Gastrocnemius medialis (tissue), 4 donors: Measurements from ENCODE around the gene PGP. TPM values are rescaled to one million over a fixed set of nuclear protein-coding genes. Genes with fewer than 3 reads are reported as not detected.
"Not testable (repeated sequence)": the region's sequence is repeated elsewhere in the genome, so short reads cannot be mapped to it uniquely, and the experiment has no call there.

Experiments
- ATAC-seq, 2 donors: fragments of 150-250 bp; one replicate each; pipeline ENCODE4 v1.9.1; 2016
- DNase-seq, 2 donors: peaks; one replicate each; pipeline ENCODE4 v3.0.0-alpha.2; 2019
- H3K27ac ChIP-seq, 4 donors: fragments of 200-600 bp; sonication (generic); 1 replicate in 1 of 4; 2 replicates in 3 of 4; pipeline ENCODE4 v1.5.1; 2016 to 2018; ENCODE audit warnings: mild to moderate bottlenecking in 2 of 4, moderate library complexity in 1 of 4
- H3K27me3 ChIP-seq, 3 donors: fragments of 200-600 bp; sonication (generic) in 2 of 3; 1 replicate in 1 of 3; 2 replicates in 2 of 3; pipeline versions ENCODE4 v1.5.1 to v1.6.0; 2016 to 2019; ENCODE audit warnings: mild to moderate bottlenecking in 1 of 3, moderate library complexity in 1 of 3
- H3K36me3 ChIP-seq, 2 donors: fragments of 200-600 bp; sonication (generic) in 1 of 2; one replicate each; pipeline ENCODE4 v1.5.1; 2017 to 2018
- H3K4me1 ChIP-seq, 2 donors: fragments of 200-600 bp; sonication (generic) in 1 of 2; one replicate each; pipeline ENCODE4 v1.5.1; 2016 to 2017; ENCODE audit warnings: mild to moderate bottlenecking in 2 of 2
- H3K4me3 ChIP-seq, 4 donors: fragments of 200-600 bp; sonication (generic) in 3 of 4; 1 replicate in 1 of 4; 2 replicates in 3 of 4; pipeline ENCODE4 v1.5.1; 2016 to 2019; ENCODE audit warnings: mild to moderate bottlenecking in 2 of 4
- H3K9me3 ChIP-seq, 3 donors: fragments of 200-600 bp; sonication (generic) in 2 of 3; 1 replicate in 1 of 3; 2 replicates in 2 of 3; pipeline ENCODE4 v1.5.1; 2016 to 2019
- CTCF ChIP-seq, 5 experiments: fragments of 450-650 bp in 3 of 5; fragments of 200-600 bp in 2 of 5; sonication (generic) in 2 of 5; IDR thresholded peaks in 4 of 5; conservative IDR thresholded peaks in 1 of 5; 1 replicate in 4 of 5; 2 replicates in 1 of 5; pipeline ENCODE4 v1.5.1; 2016 to 2019; ENCODE audit warnings: antibody characterized with exemption in 5 of 5, mild to moderate bottlenecking in 3 of 5, moderate library complexity in 3 of 5
- POLR2A ChIP-seq, 2 donors: fragments of 450-650 bp; IDR thresholded peaks; one replicate each; pipeline ENCODE4 v1.6.1; 2017; ENCODE audit warnings: antibody characterized with exemption in 2 of 2, mild to moderate bottlenecking in 2 of 2, moderate library complexity in 2 of 2
- in situ Hi-C, 4 donors: fragments of 200-750 bp; cut with MboI; loops; one replicate each; pipeline versions ENCODE4 v1.15.0 to v1.8.0; 2017; ENCODE audit warnings: low sequenced_read_pairs in 4 of 4
- intact Hi-C: fragments of 100-400 bp; cut with DNase I; formaldehyde crosslinking; loops from one replicate; pipeline ENCODE4 v1.15.1; 2023; ENCODE audit warnings: low total_unique reads
- total RNA-seq, 4 donors: library from RNA; depleted of rRNA; stranded (reverse); fragments of >200 nt; gene quantifications; one replicate each; pipeline versions ENCODE4 v1.1.0 to v1.2.3, GENCODE V29; 2016

The PGP gene
- total RNA-seq, 4 donors from 2014 or later, result 19.6 to 43.1 (median 25.6) TPM

GRCh38 chr16:2243031-2243528 is 28.4 kb upstream of the PGP start:
- peaks cover 0 to 62% of the 10 kb centered on the region in 2 donors for H3K36me3 ChIP-seq
- in situ Hi-C loops, result no loop called here
- no peaks in the 10 kb centered on the region for H3K27me3 ChIP-seq
- intact Hi-C loops, result no loop called here
- DNase-seq (no peak), ATAC-seq (no peak)
- H3K4me3 ChIP-seq, result no peak overlapping the region
- TF ChIP-seq CTCF (IDR thresholded peaks at IDR 0.05 in 4 of 5, conservative IDR thresholded peaks at IDR 0.05 in 1 of 5) (no peak), POLR2A (IDR thresholded peaks at IDR 0.05) (no peak)
- no peaks in the 10 kb centered on the region for H3K9me3 ChIP-seq
- H3K27ac ChIP-seq, result no peak overlapping the region
- no peaks in the 10 kb centered on the region for H3K4me1 ChIP-seq

- in situ Hi-C loops (no loop called here), intact Hi-C loops (no loop called here)
- DNase-seq, result no peak
- Histone ChIP-seq H3K4me1 (no peaks in the 10 kb centered on the region), H3K27ac (no peak overlapping the region), H3K36me3 (peaks cover 0 to 62% of the 10 kb centered on the region in 2 donors), H3K4me3 (no peak overlapping the region), H3K9me3 (no peaks in the 10 kb centered on the region), H3K27me3 (peaks cover 0 to 3% (median 0%) of the 10 kb centered on the region in 3 donors)
- TF ChIP-seq POLR2A (IDR thresholded peaks at IDR 0.05) (no peak), CTCF (IDR thresholded peaks at IDR 0.05 in 4 of 5, conservative IDR thresholded peaks at IDR 0.05 in 1 of 5) (no peak)
- ATAC-seq, result no peak
These were observed 28.0 kb upstream of the PGP start for GRCh38 chr16:2242598-2242997.

DNA sequence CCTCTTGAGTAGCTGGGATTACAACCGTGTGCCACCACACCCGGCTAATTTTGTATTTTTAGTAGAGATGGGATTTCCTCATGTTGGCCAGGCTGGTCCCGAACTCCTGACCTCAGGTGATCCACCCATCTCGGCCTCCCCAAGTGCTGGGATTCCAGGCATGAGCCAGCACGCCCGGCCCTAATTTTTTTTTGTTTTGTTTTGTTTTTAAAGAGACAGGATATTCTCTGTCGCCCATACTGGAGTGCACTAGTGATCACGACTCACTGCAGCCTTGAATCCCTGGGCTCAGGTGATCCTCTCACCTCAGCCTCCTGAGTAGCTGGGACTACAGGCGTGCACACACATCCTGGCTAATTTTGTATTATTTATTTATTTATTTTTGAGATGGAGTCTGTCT is 25.7 kb upstream of the PGP start:
- Histone ChIP-seq H3K27me3 (peaks cover 10 to 18% (median 17%) of the 10 kb centered on the region in 3 donors), H3K4me1 (peaks cover 13% of the 10 kb centered on the region in 2 donors), H3K36me3 (peaks cover 0 to 54% of the 10 kb centered on the region in 2 donors)
- H3K4me3 ChIP-seq, ATAC-seq, H3K27ac ChIP-seq, in situ Hi-C loops, DNase-seq, H3K9me3 ChIP-seq, intact Hi-C loops: not testable (repeated sequence)

- no peak for DNase-seq
- Histone ChIP-seq H3K4me1 (peaks cover 13% of the 10 kb centered on the region in 2 donors), H3K27ac (no peak overlapping the region), H3K9me3 (no peaks in the 10 kb centered on the region), H3K4me3 (no peak overlapping the region), H3K27me3 (peaks cover 10 to 18% (median 17%) of the 10 kb centered on the region in 3 donors), H3K36me3 (peaks cover 0 to 54% of the 10 kb centered on the region in 2 donors)
- TF ChIP-seq CTCF (IDR thresholded peaks at IDR 0.05 in 4 of 5, conservative IDR thresholded peaks at IDR 0.05 in 1 of 5) (no peak), POLR2A (IDR thresholded peaks at IDR 0.05) (no peak)
- intact Hi-C loops (no loop called here), in situ Hi-C loops (no loop called here)
- ATAC-seq, result peak in 1 of 2 donors; percentile 11
These were observed 24.4 kb upstream of the PGP start for GRCh38 chr16:2238838-2239675.

DNA sequence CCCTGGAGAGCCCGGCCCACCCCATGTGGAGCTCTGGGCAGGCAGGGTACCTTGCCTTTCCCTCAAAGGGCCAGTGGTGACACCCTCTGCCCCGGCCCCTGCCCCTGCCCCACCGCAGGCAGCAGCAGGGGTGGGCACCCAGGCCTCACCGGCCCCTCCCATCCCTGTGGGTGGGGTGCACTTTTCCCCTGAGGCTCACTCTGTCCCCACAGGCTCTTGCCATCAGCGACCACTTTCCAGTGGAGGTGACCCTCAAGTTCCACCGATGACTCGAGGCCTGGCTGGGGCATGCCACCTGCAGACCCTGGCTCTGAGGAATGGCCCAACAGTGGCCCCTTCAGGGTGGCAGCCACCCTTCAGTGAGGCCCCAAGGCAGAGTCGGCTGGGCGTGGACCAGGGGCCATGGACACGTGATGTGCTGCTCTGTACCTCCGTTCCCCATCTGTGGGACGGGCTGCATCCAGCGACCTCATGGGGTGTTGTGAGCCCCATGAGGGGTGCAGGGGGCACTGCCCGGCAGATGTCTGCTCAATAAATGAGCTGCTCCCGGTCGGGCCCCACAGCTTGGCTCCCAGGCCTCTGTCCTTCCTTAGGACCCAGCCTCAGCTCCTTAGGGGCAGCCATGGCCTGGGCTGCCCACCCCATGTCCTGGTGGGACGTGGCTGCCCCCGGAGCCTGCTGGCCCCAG is 23.7 kb upstream of the PGP start:
- no peak for DNase-seq
- ATAC-seq, result no peak
- Histone ChIP-seq H3K4me3 (no peak overlapping the region), H3K27me3 (peaks cover 10 to 18% (median 17%) of the 10 kb centered on the region in 3 donors), H3K36me3 (peaks cover 0 to 54% of the 10 kb centered on the region in 2 donors), H3K4me1 (peaks cover 13% of the 10 kb centered on the region in 2 donors), H3K9me3 (no peaks in the 10 kb centered on the region), H3K27ac (no peak overlapping the region)
- intact Hi-C loops, result no loop called here
- in situ Hi-C loops, result no loop called here
- no peak for TF ChIP-seq POLR2A (IDR thresholded peaks at IDR 0.05)
- TF ChIP-seq CTCF (IDR thresholded peaks at IDR 0.05 in 4 of 5, conservative IDR thresholded peaks at IDR 0.05 in 1 of 5), result no peak
